Lower leg skin (tissue), 3 donors: ENCODE results near the gene MBOAT2.

Experiments
- POLR2A ChIP-seq, 2 donors: fragments of 450-650 bp; IDR thresholded peaks; one replicate each; pipeline ENCODE4 v1.6.1; 2016 to 2017; ENCODE audit warnings: antibody characterized with exemption in 2 of 2, mild to moderate bottlenecking in 1 of 2, moderate library complexity in 1 of 2
- TF ChIP-seq, protein P1 (sequence below), 3 donors: fragments of 450-650 bp; IDR thresholded peaks; one replicate each; pipeline ENCODE4 v1.5.1; 2016; ENCODE audit warnings: antibody characterized with exemption in 3 of 3, mild to moderate bottlenecking in 3 of 3, moderate library complexity in 2 of 3

DNA sequence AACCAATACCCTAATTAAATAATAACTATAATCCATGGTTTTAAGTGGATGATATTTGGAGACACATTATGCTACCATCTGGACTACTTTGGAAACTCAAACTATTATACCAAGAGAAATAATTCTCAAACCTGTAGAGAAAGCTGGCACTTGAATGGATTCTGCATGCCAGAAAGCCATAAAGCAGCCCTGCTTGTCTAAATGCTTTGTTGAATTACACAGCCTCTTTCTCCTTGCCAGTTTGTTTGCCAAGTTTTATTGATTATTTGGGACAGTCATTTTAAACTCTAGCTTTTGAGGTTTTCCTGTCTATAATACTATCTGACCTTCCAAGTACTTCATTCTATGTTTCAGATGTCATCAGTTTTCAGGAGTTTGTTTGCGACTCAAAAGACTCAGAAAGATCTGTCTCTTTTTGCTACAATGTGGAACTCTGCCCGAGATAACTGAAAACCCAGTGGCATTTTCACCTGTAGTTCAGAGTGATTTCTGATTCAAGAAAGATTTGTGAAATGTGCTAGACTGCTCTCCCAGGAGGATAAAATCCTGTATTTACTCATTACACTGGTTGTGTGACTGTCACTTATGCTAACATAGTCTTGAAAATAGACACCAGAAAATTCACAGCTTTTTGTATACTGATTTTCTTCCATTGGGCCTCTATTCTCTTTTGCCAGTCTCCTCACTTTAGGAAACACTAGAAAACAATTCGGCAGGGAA, 29.2 kb upstream of the MBOAT2 start:
- TF ChIP-seq, protein P1, sequence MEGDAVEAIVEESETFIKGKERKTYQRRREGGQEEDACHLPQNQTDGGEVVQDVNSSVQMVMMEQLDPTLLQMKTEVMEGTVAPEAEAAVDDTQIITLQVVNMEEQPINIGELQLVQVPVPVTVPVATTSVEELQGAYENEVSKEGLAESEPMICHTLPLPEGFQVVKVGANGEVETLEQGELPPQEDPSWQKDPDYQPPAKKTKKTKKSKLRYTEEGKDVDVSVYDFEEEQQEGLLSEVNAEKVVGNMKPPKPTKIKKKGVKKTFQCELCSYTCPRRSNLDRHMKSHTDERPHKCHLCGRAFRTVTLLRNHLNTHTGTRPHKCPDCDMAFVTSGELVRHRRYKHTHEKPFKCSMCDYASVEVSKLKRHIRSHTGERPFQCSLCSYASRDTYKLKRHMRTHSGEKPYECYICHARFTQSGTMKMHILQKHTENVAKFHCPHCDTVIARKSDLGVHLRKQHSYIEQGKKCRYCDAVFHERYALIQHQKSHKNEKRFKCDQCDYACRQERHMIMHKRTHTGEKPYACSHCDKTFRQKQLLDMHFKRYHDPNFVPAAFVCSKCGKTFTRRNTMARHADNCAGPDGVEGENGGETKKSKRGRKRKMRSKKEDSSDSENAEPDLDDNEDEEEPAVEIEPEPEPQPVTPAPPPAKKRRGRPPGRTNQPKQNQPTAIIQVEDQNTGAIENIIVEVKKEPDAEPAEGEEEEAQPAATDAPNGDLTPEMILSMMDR (IDR thresholded peaks at IDR 0.05): no peak
- TF ChIP-seq POLR2A (IDR thresholded peaks at IDR 0.05): no peak
